Progenitor cell of endocrine pancreas (in vitro differentiated cells): ENCODE data around the gene DOCK8. TPM values are rescaled to one million over a fixed set of nuclear protein-coding genes. Genes with fewer than 3 reads are reported as not detected.

Experiments used
- DNase-seq: peaks from one replicate; pipeline ENCODE4 v3.0.0; 2021; ENCODE audit warnings: low spot score; ENCODE audit not compliant: unreplicated experiment
- H3K27ac Mint-ChIP-seq: 2 replicates; pipeline ENCODE4 v1.8.0; 2021; ENCODE audit warnings: mild to moderate bottlenecking, moderate library complexity, mixed read lengths
- H3K27me3 Mint-ChIP-seq: 2 replicates; pipeline ENCODE4 v1.8.0; 2021; ENCODE audit warnings: mixed read lengths
- H3K36me3 Mint-ChIP-seq: 2 replicates; pipeline ENCODE4 v1.8.0; 2022; ENCODE audit warnings: mixed read lengths; ENCODE audit not compliant: insufficient read depth
- H3K4me1 Mint-ChIP-seq: 2 replicates; pipeline ENCODE4 v1.8.0; 2021; ENCODE audit warnings: low read depth, mixed read lengths
- H3K4me3 Mint-ChIP-seq: 2 replicates; pipeline ENCODE4 v1.8.0; 2021; ENCODE audit warnings: low read depth, mild to moderate bottlenecking, moderate library complexity, mixed read lengths
- H3K9me3 Mint-ChIP-seq: 2 replicates; pipeline ENCODE4 v1.8.0; 2021; ENCODE audit warnings: low read depth, mixed read lengths
- total RNA-seq: library from RNA; stranded (reverse); gene quantifications from 2 replicates; pipeline ENCODE4 v1.2.1, GENCODE V29; 2021
- TF ChIP-seq, protein P1 (sequence below): fragments of 200-600 bp; sonication (generic); IDR thresholded peaks from one replicate; pipeline ENCODE4 v1.5.0; 2021; ENCODE audit warnings: antibody characterized with exemption, mild to moderate bottlenecking; ENCODE audit not compliant: unreplicated experiment

Gene DOCK8
- total RNA-seq, 1 donor from 2014 or later = 8.3 TPM

DNA sequence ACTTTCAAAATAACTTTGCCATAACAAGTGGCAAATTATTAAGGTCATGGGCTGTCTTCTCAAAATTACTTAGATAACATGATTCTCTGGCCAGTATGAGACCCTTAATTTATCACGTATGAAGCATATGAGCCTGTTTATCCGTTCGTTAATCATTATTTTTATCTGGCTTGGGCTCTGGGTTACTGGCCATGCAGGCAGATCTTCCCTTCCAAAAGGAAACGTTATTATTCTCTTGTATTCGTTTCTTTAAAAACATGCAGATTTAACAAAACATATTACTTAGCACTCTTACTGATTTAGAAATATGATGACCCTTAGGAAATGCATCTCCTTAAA, 148.6 kb downstream of the DOCK8 start:
- Mint-ChIP-seq H3K27me3 (no peaks in the 10 kb centered on the region), H3K4me3 (no peak overlapping the region), H3K36me3 (no peaks in the 10 kb centered on the region), H3K9me3 (no peaks in the 10 kb centered on the region), H3K4me1 (no peaks in the 10 kb centered on the region), H3K27ac (no peak overlapping the region)
- TF ChIP-seq, protein P1, sequence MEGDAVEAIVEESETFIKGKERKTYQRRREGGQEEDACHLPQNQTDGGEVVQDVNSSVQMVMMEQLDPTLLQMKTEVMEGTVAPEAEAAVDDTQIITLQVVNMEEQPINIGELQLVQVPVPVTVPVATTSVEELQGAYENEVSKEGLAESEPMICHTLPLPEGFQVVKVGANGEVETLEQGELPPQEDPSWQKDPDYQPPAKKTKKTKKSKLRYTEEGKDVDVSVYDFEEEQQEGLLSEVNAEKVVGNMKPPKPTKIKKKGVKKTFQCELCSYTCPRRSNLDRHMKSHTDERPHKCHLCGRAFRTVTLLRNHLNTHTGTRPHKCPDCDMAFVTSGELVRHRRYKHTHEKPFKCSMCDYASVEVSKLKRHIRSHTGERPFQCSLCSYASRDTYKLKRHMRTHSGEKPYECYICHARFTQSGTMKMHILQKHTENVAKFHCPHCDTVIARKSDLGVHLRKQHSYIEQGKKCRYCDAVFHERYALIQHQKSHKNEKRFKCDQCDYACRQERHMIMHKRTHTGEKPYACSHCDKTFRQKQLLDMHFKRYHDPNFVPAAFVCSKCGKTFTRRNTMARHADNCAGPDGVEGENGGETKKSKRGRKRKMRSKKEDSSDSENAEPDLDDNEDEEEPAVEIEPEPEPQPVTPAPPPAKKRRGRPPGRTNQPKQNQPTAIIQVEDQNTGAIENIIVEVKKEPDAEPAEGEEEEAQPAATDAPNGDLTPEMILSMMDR = no peak
- no peak for DNase-seq

DNA sequence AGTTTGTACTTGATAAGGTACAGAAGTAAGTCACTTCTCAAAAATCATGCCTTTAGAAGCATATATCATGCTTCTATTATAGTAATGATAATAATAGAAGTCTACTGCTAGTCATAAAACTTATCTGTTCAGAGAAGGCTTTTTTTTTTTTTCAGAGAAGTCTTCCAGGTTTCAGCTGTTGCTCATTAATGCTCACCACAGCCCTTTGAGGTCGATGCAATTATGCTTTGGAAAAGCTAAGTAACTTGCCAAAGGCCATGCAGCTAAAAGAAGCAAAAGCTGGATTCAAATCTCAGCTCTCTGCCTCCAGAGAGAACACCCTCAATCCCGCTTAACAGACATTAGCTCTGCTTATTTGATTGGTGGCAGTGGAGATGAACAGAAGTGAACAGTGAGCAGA, 150.8 kb downstream of the DOCK8 start:
- no peak for DNase-seq
- no peaks in the 10 kb centered on the region for H3K27me3 Mint-ChIP-seq
- H3K27ac Mint-ChIP-seq = no peak overlapping the region
- H3K9me3 Mint-ChIP-seq = no peaks in the 10 kb centered on the region
- H3K4me1 Mint-ChIP-seq = no peaks in the 10 kb centered on the region
- TF ChIP-seq, protein P1 = no peak
- H3K4me3 Mint-ChIP-seq = no peak overlapping the region
- H3K36me3 Mint-ChIP-seq = no peaks in the 10 kb centered on the region

DNA sequence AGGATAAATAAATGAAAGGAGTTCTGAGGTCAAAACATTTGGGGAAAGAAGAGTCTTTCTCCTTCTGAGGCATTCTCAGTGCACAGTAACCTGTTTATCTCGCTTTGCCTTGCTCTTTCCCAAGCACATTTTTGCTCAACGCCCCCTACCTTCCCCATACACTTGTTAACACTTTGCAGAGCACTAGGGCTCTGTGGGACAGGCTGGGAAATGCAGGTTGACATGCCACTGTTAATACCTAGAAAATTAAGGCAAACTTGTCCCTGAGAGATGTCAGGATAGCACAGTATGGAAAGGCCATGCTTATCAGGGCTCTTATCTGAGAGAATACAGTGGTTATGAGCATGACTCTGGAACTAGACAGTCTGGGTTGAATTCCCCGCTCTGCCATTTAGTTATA, 152.0 kb downstream of the DOCK8 start:
- H3K4me3 Mint-ChIP-seq = no peak overlapping the region
- no peaks in the 10 kb centered on the region for H3K4me1 Mint-ChIP-seq
- no peaks in the 10 kb centered on the region for H3K9me3 Mint-ChIP-seq
- no peaks in the 10 kb centered on the region for H3K27me3 Mint-ChIP-seq
- H3K27ac Mint-ChIP-seq = no peak overlapping the region
- DNase-seq = no peak
- TF ChIP-seq, protein P1 = peak; percentile 21
- no peaks in the 10 kb centered on the region for H3K36me3 Mint-ChIP-seq

DNA sequence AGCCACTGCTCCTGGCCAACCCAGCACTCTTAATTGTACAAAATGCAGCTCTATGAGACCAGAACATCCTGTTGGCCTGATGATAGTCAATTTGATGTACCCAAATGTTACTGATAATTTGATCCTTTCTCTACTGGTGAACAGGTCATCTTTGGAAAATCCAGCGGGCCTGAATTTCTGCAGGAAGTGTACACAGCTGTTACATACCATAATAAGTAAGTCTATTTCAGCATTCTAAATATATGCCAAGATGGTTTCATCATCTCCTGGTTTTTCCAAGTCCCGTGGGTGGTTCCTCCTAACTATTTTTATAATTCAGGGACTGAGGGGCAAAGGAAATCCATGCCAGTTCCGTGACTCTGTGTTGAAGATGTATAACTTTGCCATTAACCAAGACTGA, 155.4 kb downstream of the DOCK8 start:
- no peak overlapping the region for H3K27ac Mint-ChIP-seq
- no peak overlapping the region for H3K4me3 Mint-ChIP-seq

DNA sequence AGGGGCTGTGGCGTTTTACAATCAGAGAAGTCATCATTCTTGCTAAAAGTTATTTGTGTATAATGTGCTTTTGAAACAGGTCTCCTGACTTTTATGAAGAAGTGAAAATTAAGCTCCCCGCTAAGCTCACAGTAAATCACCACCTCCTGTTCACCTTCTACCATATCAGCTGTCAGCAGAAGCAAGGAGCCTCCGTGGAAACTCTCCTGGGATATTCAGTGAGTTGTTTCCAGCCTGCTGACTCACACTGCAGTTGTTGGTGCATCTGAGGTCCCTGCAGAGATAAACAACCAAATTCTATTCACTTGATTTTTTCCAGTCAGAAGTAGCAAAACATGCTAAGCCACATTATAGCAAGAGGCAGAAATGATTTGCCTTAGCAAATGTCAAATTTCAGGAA, 156.7 kb downstream of the DOCK8 start:
- peaks cover 5% of the 10 kb centered on the region for H3K4me1 Mint-ChIP-seq
- no peaks in the 10 kb centered on the region for H3K27me3 Mint-ChIP-seq
- H3K36me3 Mint-ChIP-seq = peaks cover 1% of the 10 kb centered on the region
- H3K4me3 Mint-ChIP-seq = no peak overlapping the region
- TF ChIP-seq, protein P1 = no peak
- H3K27ac Mint-ChIP-seq = no peak overlapping the region
- DNase-seq = no peak
- no peaks in the 10 kb centered on the region for H3K9me3 Mint-ChIP-seq

More for the DNA sequence above, 155.4 kb downstream of the DOCK8 start:
- Mint-ChIP-seq H3K4me1 (peaks cover under 1% of the 10 kb centered on the region), H3K27me3 (no peaks in the 10 kb centered on the region), H3K9me3 (no peaks in the 10 kb centered on the region), H3K36me3 (peaks cover 1% of the 10 kb centered on the region)
- TF ChIP-seq, protein P1 = no peak
- no peak for DNase-seq
